ENCODE results near the gene PPAT.
"Not testable (repeated sequence)": the region's sequence is repeated elsewhere in the genome, so short reads cannot be mapped to it uniquely, and the experiment has no call there.

Gene PPAT

DNA sequence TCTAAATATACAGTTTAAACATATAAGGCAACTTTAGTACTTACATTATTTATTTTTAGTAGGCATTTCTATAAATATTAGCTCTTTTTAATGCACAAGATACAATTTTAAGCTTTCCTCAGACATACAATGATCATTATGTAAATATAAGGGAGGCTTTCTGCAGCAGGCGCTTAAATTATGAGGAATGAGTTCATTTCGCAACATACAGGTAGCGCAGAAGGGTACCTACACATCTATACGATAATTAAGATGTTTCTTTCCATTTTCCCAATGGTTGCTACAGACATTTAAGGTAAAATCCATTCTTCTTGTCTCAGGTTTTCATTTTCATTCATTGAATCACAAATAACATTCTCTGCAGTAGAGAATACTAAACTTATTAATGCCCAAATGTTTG is 49.3 kb downstream of the PPAT start:
- no peak for DNase-seq (ENCODE audit: low read depth)

DNA sequence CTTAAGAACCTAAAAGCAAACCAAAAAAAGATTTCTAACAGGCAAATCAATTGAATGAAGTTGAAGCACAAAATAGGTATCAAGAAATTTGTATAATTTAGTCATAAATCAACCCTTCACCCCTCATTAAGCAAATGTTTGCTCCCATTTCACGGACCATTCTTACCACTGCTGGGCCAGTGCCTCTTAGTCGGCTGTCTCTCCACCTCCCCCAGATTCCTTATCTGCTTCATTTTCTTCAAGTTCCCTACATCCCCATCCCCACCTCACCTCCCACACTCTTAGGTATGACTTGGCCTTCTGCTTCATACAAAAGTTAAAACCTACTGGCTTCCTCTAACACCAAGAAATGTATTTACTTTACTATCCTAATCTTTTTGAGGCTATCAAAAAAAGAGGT is 60.0 kb downstream of the PPAT start:
- no peak for DNase-seq (ENCODE audit: low read depth)

GRCh38 chr4:56374956-56375355 is 60.5 kb downstream of the PPAT start:
- DNase-seq (ENCODE audit: low read depth): no peak

GRCh38 chr4:56372774-56373173 is 62.6 kb downstream of the PPAT start:
- DNase-seq (ENCODE audit: low read depth): no peak

- no peak for DNase-seq (ENCODE audit: low read depth)
Measured at GRCh38 chr4:56371426-56372220, 63.8 kb downstream of the PPAT start.

GRCh38 chr4:56370377-56370776 is 65.0 kb downstream of the PPAT start:
- no peak for DNase-seq (ENCODE audit: low read depth)

DNA sequence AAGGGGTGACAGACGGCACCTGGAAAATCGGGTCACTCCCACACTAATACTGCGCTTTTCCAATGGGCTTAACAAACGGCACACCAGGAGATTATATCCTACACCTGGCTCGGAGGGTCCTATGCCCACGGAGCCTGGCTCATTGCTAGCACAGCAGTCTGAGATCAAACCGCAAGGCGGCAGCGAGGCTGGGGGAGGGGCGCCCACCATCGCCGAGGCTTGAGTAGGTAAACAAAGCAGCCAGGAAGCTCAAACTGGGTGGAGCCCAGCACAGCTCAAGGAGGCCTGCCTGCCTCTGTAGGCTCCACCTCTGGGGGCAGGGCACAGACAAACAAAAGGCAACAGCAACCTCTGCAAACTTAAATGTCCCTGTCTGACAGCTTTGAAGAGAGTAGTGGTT is 72.4 kb downstream of the PPAT start:
- not testable (repeated sequence) for DNase-seq (ENCODE audit: low read depth)

DNA sequence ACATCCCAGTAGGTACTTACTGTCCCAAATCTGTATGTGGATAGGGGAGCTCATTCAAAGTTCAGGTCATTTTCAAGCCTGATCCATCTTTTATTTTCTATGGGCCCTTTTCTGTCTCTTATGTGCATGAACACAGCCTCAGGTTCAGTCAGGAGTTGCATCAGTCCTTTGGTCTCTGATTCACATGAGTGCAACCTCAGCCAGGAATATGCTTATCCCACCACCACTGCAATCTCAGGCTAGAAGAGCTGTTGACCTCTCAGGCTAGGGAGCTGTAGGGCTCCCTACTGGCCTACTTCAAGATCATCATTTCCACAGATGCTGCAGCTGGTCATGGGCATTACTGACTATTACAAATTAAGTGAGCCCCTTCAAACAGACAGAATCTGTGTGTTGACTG is 75.3 kb downstream of the PPAT start:
- DNase-seq (ENCODE audit: low read depth): no peak

DNA sequence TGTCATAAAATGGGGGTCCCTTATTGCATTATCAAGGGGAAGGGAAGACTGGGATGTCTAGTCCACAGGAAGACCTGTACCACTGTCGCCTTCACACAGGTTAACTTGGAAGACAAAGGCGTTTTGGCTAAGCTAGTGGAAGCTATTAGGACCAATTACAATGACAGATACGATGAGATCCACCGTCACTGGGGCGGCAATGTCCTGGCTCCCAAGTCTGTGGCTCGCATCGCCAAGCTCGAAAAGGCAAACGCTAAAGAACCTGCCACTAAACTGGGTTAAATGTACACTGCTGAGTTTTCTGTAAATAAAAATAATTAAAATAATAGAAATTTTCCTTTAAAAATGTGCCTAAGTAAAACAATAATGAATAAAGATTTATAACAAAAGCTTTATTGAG is 78.8 kb downstream of the PPAT start:
- no peak for DNase-seq (ENCODE audit: low read depth)

DNA sequence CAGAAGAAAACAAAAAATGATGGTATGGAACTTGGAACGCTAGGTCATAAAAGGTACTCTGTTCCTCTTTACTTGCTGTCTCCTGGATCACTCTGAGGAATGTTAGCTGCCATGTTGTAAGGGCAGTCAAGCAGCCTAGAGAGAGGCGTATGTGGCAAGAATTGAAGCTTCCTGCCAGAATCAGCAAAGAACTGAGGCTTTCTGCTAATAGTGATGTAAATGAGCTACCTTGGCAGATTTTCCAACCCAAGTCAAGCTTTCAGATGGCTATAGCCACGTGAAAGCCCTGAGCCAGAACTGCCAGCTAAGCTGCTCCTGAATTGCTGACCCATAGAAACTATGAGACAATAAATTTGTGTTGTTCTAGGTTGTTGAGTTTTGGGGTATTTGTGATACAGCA is 86.8 kb downstream of the PPAT start:
- no peak for DNase-seq (ENCODE audit: low read depth)

DNA sequence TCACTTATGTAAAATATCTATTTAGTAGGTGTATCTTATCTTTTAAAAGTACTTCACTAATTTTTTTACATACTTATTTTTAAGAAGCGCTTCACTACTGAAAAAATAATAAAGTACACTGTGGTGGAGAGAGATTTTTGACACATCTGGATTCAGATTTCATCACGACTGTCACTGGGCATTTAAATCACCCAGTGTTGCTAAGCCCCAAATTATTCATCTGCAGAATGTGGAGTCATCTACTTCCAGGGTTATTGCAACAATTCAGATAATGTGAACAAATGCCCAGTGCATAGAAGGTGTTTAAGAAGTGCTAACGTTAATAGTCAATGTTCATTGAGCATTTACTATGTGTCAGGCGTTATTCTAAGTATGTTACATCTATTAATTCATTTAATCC is 90.0 kb downstream of the PPAT start:
- DNase-seq (ENCODE audit: low read depth): no peak
